B cell (primary cell): ENCODE measurements around the gene CCDC28A. TPM values are rescaled to one million over a fixed set of nuclear protein-coding genes. Genes with fewer than 3 reads are reported as not detected.

ENCODE experiments used
- ATAC-seq: fragments of 200-7000 bp; cut with Tn5 transposase; one replicate; pipeline ENCODE4 v1.10.0; 2021; ENCODE audit warnings: low read depth, mild to moderate bottlenecking, moderate number of reproducible peaks, moderate library complexity
- CTCF ChIA-PET: fragments of 350-600 bp; sonication (Branson Sonifier 250); formaldehyde crosslinking; loops from one replicate; lab custom pipeline; 2021; ENCODE audit warnings: antibody characterized with exemption, inconsistent platforms; lab: Charles Lee
- POLR2A ChIA-PET: fragments of 350-600 bp; sonication (Branson Sonifier 250); formaldehyde crosslinking; loops from one replicate; lab custom pipeline; 2021; ENCODE audit warnings: antibody characterized with exemption; lab: Charles Lee
- DNase-seq: peaks from one replicate; pipeline ENCODE4 v3.0.0; 2013
- H2AFZ ChIP-seq: 2 replicates; pipeline ENCODE4 v1.6.1; 2012; ENCODE audit warnings: mild to moderate bottlenecking, low read depth, low read length; ENCODE audit not compliant: insufficient read depth, poor library complexity, severe bottlenecking
- H3K27ac ChIP-seq, 2 donors: 1 replicate in 1 of 2; 2 replicates in 1 of 2; pipeline ENCODE4 v1.5.1; 2012 to 2013; ENCODE audit warnings: low read length in 2 of 2, mild to moderate bottlenecking in 2 of 2, moderate library complexity in 1 of 2
- H3K27me3 ChIP-seq, 4 experiments: fragments of 200-600 bp in 1 of 4; sonication (generic) in 1 of 4; replicated peaks in 1 of 4; 1 replicate in 2 of 4; 2 replicates in 2 of 4; pipeline versions ENCODE4 v1.6.1 to v1.7.0; 2013 to 2016; ENCODE audit warnings: low read length in 3 of 4, mild to moderate bottlenecking in 2 of 4, mixed read lengths in 1 of 4, moderate library complexity in 1 of 4; ENCODE audit not compliant: insufficient read depth in 4 of 4, control insufficient read depth in 3 of 4; ENCODE audit errors: control extremely low read depth in 1 of 4
- H3K36me3 ChIP-seq, 2 experiments: replicated peaks in 1 of 2; 1 replicate in 1 of 2; 2 replicates in 1 of 2; pipeline versions ENCODE4 v1.6.1 to v1.7.1; 2013; ENCODE audit warnings: low read length in 1 of 2; ENCODE audit not compliant: insufficient read depth in 2 of 2, control insufficient read depth in 1 of 2; ENCODE audit errors: control extremely low read depth in 1 of 2, extremely low read depth in 1 of 2
- H3K4me1 ChIP-seq, 2 donors: fragments of 200-600 bp in 1 of 2; sonication (generic) in 1 of 2; 1 replicate in 1 of 2; 2 replicates in 1 of 2; pipeline versions ENCODE4 v1.5.1 to v1.6.1; 2013 to 2017; ENCODE audit warnings: low read length in 2 of 2; ENCODE audit not compliant: control insufficient read depth in 2 of 2, insufficient read depth in 2 of 2
- H3K4me2 ChIP-seq: replicated peaks from 2 replicates; pipeline ENCODE3; 2012; ENCODE audit warnings: mild to moderate bottlenecking, low read depth, low read length; ENCODE audit not compliant: poor library complexity, severe bottlenecking
- H3K4me3 ChIP-seq, 5 experiments: fragments of 200-600 bp in 1 of 5; sonication (generic) in 1 of 5; 1 replicate in 3 of 5; 2 replicates in 2 of 5; pipeline versions ENCODE4 v1.5.1 to v1.7.0; 2011 to 2016; ENCODE audit warnings: low read length in 4 of 5, mild to moderate bottlenecking in 4 of 5, low read depth in 2 of 5, control low read depth in 1 of 5, moderate library complexity in 1 of 5; ENCODE audit not compliant: insufficient read depth in 1 of 5; ENCODE audit errors: control extremely low read depth in 1 of 5, extremely low read depth in 1 of 5
- H3K79me2 ChIP-seq: fragments of 200-600 bp; sonication (generic); one replicate; pipeline ENCODE4 v1.6.0; 2016; ENCODE audit warnings: low read length; ENCODE audit not compliant: control insufficient read depth, insufficient read depth
- H3K9ac ChIP-seq: fragments of 200-600 bp; sonication (generic); 2 replicates; pipeline ENCODE4 v1.6.1; 2017; ENCODE audit warnings: mild to moderate bottlenecking, low read length, moderate library complexity
- H3K9me3 ChIP-seq, 3 donors: one replicate each; pipeline versions ENCODE4 v1.6.1 to v1.7.1; 2013; ENCODE audit warnings: low read length in 2 of 3; ENCODE audit not compliant: control insufficient read depth in 2 of 3, insufficient read depth in 1 of 3; ENCODE audit errors: control extremely low read depth in 1 of 3
- H4K20me1 ChIP-seq: 2 replicates; pipeline ENCODE4 v1.6.0; 2012; ENCODE audit warnings: mild to moderate bottlenecking, low read length; ENCODE audit not compliant: insufficient read depth, control insufficient read depth, poor library complexity, severe bottlenecking
- H3K27ac Mint-ChIP-seq: one replicate; pipeline ENCODE4 v1.8.0; 2021; ENCODE audit warnings: mixed read lengths
- H3K27me3 Mint-ChIP-seq: one replicate; pipeline ENCODE4 v1.8.0; 2021; ENCODE audit warnings: mixed read lengths
- H3K4me1 Mint-ChIP-seq: one replicate; pipeline ENCODE4 v1.8.0; 2021; ENCODE audit warnings: mixed read lengths
- H3K4me3 Mint-ChIP-seq: one replicate; pipeline ENCODE4 v1.8.0; 2021; ENCODE audit warnings: mixed read lengths
- H3K9me3 Mint-ChIP-seq: one replicate; pipeline ENCODE4 v1.8.0; 2022; ENCODE audit warnings: mixed read lengths; ENCODE audit not compliant: insufficient read depth
- CTCF ChIP-seq: fragments of 200-600 bp; IDR thresholded peaks from one replicate; pipeline ENCODE4 v1.8.0; 2022; ENCODE audit warnings: antibody characterized with exemption, mild to moderate bottlenecking
- EZH2 ChIP-seq: IDR thresholded peaks from 2 replicates; pipeline ENCODE4 v1.6.1; 2012; ENCODE audit warnings: borderline replicate concordance, low read depth, mild to moderate bottlenecking, moderate library complexity, low read length; ENCODE audit not compliant: insufficient read depth, poor library complexity, severe bottlenecking
- WGBS: methylation state at CpG from one replicate; pipeline ENCODE4 v1.1.5; 2013; ENCODE audit warnings: missing lambda C conversion rate; ENCODE audit not compliant: insufficient coverage; 5-methylcytosine and 5-hydroxymethylcytosine counted together
- intact Hi-C: fragments of 100-400 bp; cut with micrococcal nuclease; formaldehyde crosslinking; loops from one replicate; pipeline ENCODE4 v1.10.0; 2022
- polyA plus RNA-seq: library from polyadenylated mRNA; depleted of rRNA; stranded (reverse); fragments of >200 nt; gene quantifications from 2 replicates; pipeline ENCODE4 v1.2.3, GENCODE V29; 2012
- total RNA-seq, 2 donors: library from RNA; stranded (reverse); fragments of 120-200 nt in 1 of 2; gene quantifications; 1 replicate in 1 of 2; 2 replicates in 1 of 2; pipeline versions ENCODE4 v1.2.3 to v1.2.4, GENCODE V29; 2013 to 2022

CCDC28A gene
- total and polyA plus RNA-seq, 2 donors (not counting 1 experiment from before 2014, with no cell fraction given), result 14.4 to 26.9 TPM

- Mint-ChIP-seq H3K4me3 (no peak overlapping the region), H3K4me1 (no peaks in the 10 kb centered on the region), H3K9me3 (no peaks in the 10 kb centered on the region), H3K27me3 (no peaks in the 10 kb centered on the region), H3K27ac (no peak overlapping the region)
- no peaks in the 10 kb centered on the region for H3K79me2 ChIP-seq
- CTCF ChIA-PET, result interaction anchor here (1.0 kb wide), 1 partner anchor 9 kb away, joined by 3 read pairs; no protein-coding TSS in a partner anchor
- H3K4me2 ChIP-seq, result no peak overlapping the region
- H3K4me3 ChIP-seq, result no peak overlapping the region
- POLR2A ChIA-PET, result no interaction called here
- no peak overlapping the region for H3K27ac ChIP-seq
- H3K4me1 ChIP-seq, result no peaks in the 10 kb centered on the region
- no peaks in the 10 kb centered on the region for H4K20me1 ChIP-seq
- no peaks in the 10 kb centered on the region for H3K9me3 ChIP-seq
- 84% methylated on average over 4 of the region's 6 CpGs for WGBS
- H3K9ac ChIP-seq, result no peak overlapping the region
- H3K27me3 ChIP-seq, result no peaks in the 10 kb centered on the region
- intact Hi-C loops, result no loop called here
- H3K36me3 ChIP-seq, result no peaks in the 10 kb centered on the region
- H2AFZ ChIP-seq, result no peak overlapping the region
- ATAC-seq (no peak), DNase-seq (no peak)
- TF ChIP-seq EZH2, result no peak
- no peak for TF ChIP-seq CTCF
These were observed 63.7 kb downstream of the CCDC28A start for GRCh38 chr6:138837246-138837645.

Other genes with a start within 250 kb of the CCDC28A start
- not detected in 2 replicates for gene ECT2L, start 22.3 kb downstream of the CCDC28A start, total RNA-seq
- 0.20 TPM in 1 of 2 replicates, not detected in the other for gene ECT2L, start 22.3 kb downstream of the CCDC28A start, polyA plus RNA-seq
- 55.5 and 57.1 TPM in 2 replicates for gene REPS1, start 214.5 kb downstream of the CCDC28A start, total RNA-seq
- 38.1 and 43.9 TPM in 2 replicates for gene REPS1, start 214.5 kb downstream of the CCDC28A start, polyA plus RNA-seq